Mesothelial cell of epicardium (in vitro differentiated cells): ENCODE results near the gene HMGCR. TPM values are rescaled to one million over a fixed set of nuclear protein-coding genes. Genes with fewer than 3 reads are reported as not detected.

ENCODE experiments used
- DNase-seq, 2 experiments: peaks; one replicate each; pipeline ENCODE4 v3.0.0; 2021; ENCODE audit warnings: low spot score in 2 of 2; ENCODE audit not compliant: unreplicated experiment in 2 of 2
- H3K27ac Mint-ChIP-seq: 2 replicates; pipeline ENCODE4 v1.8.0; 2021; ENCODE audit warnings: mixed read lengths
- H3K27me3 Mint-ChIP-seq: 2 replicates; pipeline ENCODE4 v1.8.0; 2021; ENCODE audit warnings: low read depth, mixed read lengths
- H3K36me3 Mint-ChIP-seq: 2 replicates; pipeline ENCODE4 v1.8.0; 2021; ENCODE audit warnings: mixed read lengths
- H3K4me1 Mint-ChIP-seq: 2 replicates; pipeline ENCODE4 v1.8.0; 2021; ENCODE audit warnings: mixed read lengths
- H3K4me3 Mint-ChIP-seq: 2 replicates; pipeline ENCODE4 v1.8.0; 2021; ENCODE audit warnings: mild to moderate bottlenecking, moderate library complexity, mixed read lengths
- H3K9me3 Mint-ChIP-seq: 2 replicates; pipeline ENCODE4 v1.8.0; 2021; ENCODE audit warnings: mixed read lengths
- CTCF ChIP-seq: fragments of 200-600 bp; sonication (generic); IDR thresholded peaks from one replicate; pipeline ENCODE4 v1.5.0; 2021; ENCODE audit warnings: antibody characterized with exemption; ENCODE audit not compliant: unreplicated experiment
- total RNA-seq: library from RNA; stranded (reverse); gene quantifications from 3 replicates; pipeline ENCODE4 v1.2.1, GENCODE V29; 2021

Gene HMGCR
- total RNA-seq, 1 donor from 2014 or later, result 106 TPM

GRCh38 chr5:75395277-75395676 is 58.3 kb downstream of the HMGCR start:
- Mint-ChIP-seq H3K36me3 (peaks cover 13% of the 10 kb centered on the region), H3K4me3 (no peak overlapping the region), H3K9me3 (no peaks in the 10 kb centered on the region), H3K27ac (no peak overlapping the region), H3K27me3 (no peaks in the 10 kb centered on the region), H3K4me1 (no peaks in the 10 kb centered on the region)
- TF ChIP-seq CTCF, result no peak
- DNase-seq, result no peak

- DNase-seq, result no peak
- H3K27ac Mint-ChIP-seq, result no peak overlapping the region
- H3K4me3 Mint-ChIP-seq, result no peak overlapping the region
- H3K36me3 Mint-ChIP-seq, result peaks cover 16% of the 10 kb centered on the region
- TF ChIP-seq CTCF, result no peak
- H3K27me3 Mint-ChIP-seq, result no peaks in the 10 kb centered on the region
- no peaks in the 10 kb centered on the region for H3K4me1 Mint-ChIP-seq
- no peaks in the 10 kb centered on the region for H3K9me3 Mint-ChIP-seq
These were observed 68.3 kb downstream of the HMGCR start for GRCh38 chr5:75405296-75405695.

Other genes with a start within 250 kb of the HMGCR start
- 1.1 to 1.4 TPM (median 1.3 TPM) in 3 replicates for gene ANKRD31, start 100.3 kb upstream of the HMGCR start, total RNA-seq
- 35.6 to 42.7 TPM (median 38.3 TPM) in 3 replicates for gene CERT1, start 174.4 kb downstream of the HMGCR start, total RNA-seq
- gene POLK, start 174.7 kb downstream of the HMGCR start, total RNA-seq, result 25.9 to 29.7 TPM (median 29.2 TPM) in 3 replicates